GM23248 (cell line): ENCODE measurements around the gene LRIG3.

Source experiments
- EZH2 ChIP-seq: fragments of 200-600 bp; sonication (generic); IDR thresholded peaks from 2 replicates; pipeline ENCODE4 v1.6.1; 2018; ENCODE audit warnings: antibody characterized with exemption, mild to moderate bottlenecking; ENCODE audit not compliant: insufficient read depth, poor library complexity, severe bottlenecking
- EZH2phosphoT487 ChIP-seq: fragments of 200-600 bp; sonication (generic); IDR thresholded peaks from 2 replicates; pipeline ENCODE4 v1.6.1; 2018; ENCODE audit warnings: antibody characterized with exemption, moderate library complexity, mild to moderate bottlenecking, low read depth; ENCODE audit not compliant: insufficient read depth

GRCh38 chr12:58895053-58895452 is 25.3 kb downstream of the LRIG3 start:
- TF ChIP-seq EZH2 (no peak), EZH2phosphoT487 (no peak)
